Superior temporal gyrus (tissue), 1 donor: Measurements from ENCODE around the gene SEC24D.
A peak's percentile ranks its signal among the peaks of the same experiment; 100 is the strongest.
"Not testable (repeated sequence)": the region's sequence is repeated elsewhere in the genome, so short reads cannot be mapped to it uniquely, and the experiment has no call there.

Experiments
- DNase-seq: peaks from one replicate; pipeline ENCODE4 v3.0.0-alpha.2; 2016; ENCODE audit errors: extremely low spot score

The SEC24D gene

DNA sequence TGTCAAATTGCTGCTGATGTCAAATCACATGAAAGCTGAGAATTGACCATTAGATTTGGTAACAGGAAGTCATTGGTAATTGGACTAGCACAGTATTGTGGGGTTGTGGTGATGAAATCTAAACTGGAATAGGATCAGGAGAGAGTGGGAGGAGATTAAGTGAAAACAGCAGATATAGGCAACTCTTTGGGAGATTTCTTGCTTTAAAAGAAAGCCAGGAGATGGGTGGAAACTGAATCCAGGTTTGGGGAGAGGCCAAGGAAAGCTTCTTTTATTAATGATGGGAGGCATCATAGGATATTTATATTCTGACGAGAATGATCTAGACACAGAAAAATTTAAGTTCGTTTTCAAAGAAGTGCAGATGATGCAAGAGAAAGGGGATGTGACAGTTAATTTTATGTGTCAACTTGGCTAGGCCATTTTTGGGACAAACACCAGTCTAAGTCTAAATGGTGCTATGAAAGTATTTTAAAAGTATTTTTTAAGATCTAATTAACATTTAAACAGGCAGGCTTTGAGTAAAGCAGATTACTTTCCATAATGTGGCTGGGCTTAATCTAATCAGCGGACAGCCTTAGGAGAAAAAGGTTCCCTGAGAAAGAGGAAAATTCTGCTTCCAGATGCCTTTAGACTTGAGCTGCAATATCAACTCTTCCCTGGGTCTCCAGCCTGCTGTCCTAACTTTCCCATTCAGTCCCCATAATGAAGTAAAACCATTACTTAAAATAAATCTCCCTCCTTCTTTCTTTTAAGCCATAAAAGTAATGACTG, 24.7 kb downstream of the SEC24D start:
- DNase-seq: no peak

DNA sequence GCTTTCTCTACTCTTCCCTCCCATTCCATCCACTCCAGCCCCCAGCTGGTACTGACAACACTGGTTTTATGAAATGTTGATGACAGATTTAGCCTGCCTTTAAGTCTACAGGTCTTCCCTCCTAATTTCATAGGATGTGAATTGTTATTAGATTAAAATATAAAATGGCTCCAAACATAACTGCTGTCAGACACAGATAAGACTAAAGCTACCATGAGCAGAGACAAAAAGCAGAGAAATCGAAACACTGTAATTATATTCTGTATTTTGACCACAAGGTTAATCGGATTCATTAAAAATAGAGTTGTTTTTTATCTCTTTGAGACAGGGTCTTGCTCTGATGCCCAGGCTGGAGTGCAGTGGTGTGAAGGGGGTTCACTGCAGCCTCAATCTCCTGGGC, 28.3 kb downstream of the SEC24D start:
- no peak for DNase-seq

DNA sequence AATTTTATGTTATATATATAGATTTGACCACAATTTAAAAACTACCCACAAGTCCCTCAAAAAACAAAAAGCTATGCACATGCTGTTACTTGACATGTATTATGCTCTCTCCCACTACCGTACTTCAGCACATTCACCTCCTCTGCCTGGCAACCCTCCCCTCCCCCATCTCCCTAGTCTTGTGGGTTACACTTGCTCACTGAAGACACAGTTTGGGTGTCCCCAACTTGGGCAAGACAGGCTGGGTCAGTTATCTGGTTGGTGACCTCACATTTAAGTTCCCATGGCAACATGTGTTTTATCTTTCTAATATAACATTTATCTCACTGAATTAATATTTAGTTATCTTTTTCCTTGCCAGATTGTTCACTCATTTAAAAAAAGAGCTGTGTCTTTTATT, 32.7 kb downstream of the SEC24D start:
- DNase-seq: no peak

DNA sequence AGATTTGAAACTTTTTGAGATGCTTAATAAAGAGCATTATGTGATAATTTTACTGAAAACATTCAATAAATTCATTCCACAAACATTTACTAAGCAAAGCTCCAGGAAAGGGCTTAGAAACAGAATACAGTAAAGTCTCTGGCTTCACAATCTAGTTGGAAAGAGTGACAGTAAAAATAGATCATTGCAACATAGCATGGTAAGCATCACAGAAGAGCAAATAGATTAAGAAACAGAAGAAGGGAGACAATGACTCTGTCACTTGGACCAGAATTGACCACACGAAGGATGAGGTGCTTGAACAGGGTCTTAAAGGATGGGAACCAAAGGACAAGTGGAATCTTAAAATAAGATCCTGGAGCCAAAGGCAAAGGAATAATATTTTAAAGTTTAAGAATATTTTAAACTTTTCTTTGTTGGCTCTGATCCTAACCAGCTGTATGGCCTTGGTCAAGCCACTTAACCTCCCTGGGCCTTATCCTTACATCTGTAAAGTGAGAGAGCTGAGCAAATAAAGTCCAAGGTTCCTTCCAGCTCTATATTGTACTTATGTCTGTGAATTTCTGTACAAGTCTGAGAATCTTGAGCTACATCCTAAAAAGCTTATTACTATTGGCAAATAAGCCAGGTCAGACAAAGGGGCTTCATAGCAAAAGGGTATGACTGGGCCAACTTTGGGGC, 33.9 kb downstream of the SEC24D start:
- no peak for DNase-seq

DNA sequence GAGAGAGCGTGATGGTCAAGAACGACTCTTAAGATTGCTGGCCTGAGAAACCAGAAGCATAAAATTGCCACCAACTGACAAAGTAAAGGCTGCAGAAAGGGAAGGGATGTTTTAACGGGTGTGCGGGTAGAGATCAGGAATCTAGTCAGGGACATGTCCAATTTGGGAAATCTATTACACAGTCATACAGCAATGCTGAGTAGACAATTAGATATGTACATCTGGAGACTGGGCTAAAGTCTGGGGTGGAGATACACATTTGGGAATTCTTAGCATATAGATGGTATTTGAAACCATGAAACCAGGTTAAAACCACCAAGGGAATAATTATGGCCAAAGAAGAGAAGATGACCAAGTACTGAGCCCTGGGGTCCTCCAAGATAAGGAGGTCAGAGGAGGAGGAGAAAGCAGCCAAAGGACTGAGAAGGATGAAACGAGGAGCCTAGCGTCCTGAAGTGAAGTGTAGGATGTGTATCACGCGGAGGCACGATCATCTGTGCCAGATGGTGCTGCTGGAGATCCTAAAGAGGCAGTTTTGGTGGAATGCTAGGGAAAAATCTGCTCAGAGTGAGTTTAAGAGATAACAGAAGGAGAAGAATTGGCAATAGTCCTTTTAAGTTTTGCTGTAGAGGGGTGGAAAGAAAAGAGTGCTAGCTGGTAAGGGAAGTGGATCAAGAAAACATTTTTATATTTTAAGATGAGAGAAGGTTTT, 36.5 kb downstream of the SEC24D start:
- peak; percentile 67 for DNase-seq

DNA sequence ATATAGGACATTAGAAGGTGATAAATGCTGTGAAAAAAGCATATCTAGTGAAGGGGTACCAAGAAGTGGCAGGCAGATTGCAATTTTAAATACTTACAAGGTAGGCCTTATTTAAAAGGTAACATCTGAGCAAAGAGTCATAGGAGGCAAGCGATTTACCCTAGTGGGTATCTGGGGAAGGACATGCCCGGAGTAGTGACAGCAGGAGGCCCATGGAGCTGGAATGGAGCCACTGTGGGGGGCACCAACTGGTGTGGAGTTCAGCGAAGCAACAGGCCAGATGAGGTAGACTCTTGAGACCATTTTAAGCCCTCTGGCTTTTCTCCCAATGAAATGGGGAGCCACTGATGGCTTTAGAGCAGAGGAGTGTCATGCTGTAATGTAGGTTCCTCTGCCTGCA, 37.3 kb downstream of the SEC24D start:
- DNase-seq: no peak

DNA sequence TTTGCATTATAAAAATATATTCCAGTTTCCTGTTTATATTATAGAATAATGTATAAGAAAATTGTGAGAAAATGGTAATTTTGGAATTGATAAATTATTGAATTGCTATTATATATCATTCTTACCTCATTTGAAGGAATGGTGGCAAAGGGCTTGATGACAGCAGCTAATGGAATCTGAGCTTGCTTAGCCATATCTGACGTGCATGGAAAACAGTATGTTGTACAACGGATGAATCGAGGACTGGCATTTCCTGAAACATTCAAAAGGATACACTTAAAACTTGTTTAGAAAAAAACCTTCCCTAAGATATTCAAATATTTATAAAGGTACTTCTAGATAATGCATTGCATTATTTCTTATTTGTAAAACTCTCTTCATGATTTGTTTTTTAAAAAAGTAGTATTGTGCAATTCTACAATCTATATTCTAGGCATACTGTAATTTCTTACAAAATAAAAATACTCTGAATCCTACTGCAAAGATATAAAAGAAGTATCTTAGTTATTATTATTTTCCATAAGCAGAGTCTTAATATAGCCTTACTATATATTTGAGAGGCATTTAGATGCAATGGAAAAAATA, 38.3 kb downstream of the SEC24D start:
- no peak for DNase-seq

DNA sequence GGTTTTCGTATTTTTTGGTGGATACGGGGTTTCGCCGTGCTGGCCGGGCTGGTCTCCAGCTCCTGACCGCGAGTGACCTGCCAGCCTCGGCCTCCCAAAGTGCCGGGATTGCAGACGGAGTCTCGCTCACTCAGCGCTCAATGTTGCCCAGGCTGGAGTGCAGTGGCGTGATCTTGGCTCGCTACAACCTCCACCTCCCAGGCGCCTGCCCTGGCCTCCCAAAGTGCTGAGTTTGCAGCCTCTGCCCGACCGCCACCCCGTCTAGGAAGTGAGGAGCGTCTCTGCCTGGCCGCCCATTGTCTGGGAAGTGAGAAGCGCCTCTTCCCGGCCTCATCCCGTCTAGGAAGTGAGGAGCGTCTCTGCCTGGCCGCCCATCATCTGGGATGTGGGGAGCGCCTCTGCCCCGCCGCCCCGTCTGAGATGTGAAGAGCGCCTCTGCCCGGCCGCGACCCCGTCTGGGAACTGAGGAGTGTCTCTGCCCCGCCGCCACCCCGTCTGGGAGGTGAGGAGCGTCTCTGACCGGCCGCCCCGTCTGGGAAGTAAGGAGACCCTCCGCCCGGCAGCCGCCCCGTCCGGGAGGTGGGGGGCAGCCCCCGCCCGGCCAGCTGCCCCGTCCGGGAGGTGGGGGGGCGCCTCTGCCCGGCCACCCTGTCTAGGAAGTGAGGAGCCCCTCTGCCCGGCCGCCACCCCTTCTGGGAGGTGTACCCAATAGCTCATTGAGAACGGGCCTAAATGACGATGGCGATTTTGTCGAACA, 44.1 kb downstream of the SEC24D start:
- not testable (repeated sequence) for DNase-seq

DNA sequence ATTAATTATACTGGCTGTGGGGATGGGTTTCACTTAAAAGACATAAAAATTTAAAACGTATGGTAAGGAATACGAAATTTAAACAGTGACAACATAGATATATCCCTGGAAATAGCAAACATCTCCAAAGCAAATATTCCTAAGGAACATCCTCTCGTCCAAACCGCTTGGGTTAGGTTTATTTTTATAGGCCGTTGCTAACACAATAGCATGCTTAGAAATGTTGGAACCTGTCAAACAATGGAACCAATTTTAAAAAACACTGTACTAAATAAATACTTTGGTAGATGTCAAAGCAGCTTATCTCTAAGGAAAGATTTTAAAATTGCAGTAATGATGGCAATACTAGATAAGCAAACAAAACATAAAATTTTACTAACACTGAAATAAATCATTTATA, 45.4 kb downstream of the SEC24D start:
- DNase-seq: no peak

DNA sequence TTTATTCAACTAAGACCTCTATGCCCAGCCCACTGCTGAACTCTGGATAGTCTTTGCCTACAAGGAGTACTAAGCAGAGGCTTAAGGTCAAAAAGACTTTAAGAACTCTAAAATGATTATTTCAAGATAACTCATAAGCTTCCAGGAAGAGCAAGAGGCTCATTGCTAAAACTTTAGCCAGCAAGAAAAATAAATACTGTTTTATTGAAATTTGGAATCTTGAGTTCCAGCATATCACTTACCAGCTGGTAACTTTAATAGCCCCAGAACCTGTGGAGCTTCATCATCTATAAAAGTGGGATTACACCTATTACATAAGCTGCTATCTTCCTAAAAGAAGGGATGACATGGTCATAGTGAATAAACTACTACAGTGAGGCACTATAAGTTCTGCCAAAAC, 47.0 kb downstream of the SEC24D start:
- no peak for DNase-seq

DNA sequence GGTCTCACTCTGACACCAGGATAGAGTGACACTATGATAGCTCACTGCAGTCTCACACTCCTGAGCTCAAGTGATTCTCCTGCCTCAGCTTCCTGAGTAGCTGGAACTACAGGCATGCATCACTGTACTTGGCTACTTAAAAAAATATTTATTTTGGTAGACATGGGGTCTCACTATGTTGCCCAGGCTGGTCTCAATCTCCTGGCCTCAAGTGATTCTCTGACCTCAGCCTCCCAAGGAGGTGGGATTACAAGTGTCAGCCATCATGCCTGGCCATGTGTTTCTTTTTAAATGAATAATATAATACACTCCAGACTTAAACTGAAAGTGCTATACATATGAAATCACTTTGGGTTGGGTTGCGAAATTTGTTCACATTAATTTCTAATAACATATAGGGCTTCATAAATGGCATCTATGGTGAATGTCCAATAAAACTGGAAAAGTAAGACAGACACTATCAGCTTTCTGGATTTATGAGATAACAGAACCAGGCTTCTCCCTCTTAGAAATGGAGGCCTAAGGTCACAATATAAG, 48.0 kb downstream of the SEC24D start:
- DNase-seq: no peak

DNA sequence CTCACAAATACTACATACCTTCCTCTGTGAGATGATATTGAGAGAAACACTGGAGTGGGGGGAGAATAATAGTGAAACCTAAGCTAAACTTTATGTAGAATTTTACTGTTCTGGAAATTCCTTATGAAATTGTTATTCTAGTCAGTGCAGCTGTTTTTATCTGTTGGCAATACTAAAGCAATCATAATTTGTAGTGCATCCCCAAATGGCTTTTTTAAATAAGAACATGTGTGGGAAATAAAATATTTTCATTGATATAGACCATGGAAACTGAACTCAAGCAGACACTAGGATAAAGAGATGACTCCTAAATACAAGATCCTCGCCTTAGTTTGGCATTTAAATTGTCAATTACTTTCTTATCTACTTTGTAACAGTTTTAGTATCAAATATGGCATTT, 51.1 kb downstream of the SEC24D start:
- DNase-seq: no peak

DNA sequence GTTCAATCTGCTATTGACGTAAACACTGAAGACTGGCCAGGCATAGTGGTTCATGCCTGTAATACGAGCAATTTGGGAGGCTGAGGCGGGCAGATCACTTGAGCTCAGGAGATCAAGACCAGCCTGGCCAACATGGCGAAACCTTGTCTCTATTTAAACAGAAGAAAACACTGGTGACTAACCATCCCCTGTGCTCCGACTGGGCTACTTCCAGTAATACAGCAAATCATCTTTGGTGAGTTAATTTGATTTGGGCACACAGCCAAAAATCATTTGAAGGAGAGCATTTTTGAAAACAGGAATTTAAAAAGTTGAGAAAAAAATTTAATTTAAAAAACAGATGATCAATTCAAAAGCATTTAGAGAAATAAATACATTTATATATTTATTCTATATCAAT, 52.0 kb downstream of the SEC24D start:
- DNase-seq: no peak

DNA sequence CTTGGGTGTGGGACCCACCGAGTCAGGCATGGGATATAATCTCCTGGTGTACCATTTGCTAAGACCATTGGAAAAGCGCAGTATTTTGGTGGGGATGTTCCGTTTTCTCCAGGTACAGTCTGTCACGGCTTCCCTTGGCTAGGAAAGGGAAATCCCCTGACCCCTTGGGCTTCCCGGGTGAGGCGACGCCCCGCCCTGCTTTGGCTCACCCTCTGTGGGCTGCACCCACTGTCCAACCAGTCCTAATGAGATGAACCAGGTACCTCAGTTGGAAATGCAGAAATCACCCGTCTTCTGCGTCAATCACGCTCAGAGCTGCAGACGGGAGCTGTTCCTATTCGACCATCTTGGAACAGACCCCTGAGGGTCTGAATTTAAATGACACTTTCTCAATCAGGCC, 53.0 kb downstream of the SEC24D start:
- not testable (repeated sequence) for DNase-seq

DNA sequence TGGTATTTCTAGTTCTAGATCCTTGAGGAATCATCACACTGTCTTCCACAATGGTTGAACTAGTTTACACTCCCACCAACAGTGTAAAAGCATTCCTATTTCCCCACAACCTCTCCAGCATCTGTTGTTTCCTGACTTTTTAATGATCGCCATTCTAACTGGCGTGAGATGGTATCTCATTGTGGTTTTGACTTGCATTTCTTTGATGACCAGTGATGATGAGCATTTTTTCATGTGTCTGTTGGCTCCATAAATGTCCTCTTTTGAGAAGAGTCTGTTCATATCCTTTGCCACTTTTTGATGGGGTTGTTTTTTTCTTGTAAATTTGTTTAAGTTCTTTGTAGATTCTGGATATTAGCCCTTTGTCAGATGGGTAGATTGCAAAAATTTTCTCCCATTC, 58.3 kb downstream of the SEC24D start:
- not testable (repeated sequence) for DNase-seq

DNA sequence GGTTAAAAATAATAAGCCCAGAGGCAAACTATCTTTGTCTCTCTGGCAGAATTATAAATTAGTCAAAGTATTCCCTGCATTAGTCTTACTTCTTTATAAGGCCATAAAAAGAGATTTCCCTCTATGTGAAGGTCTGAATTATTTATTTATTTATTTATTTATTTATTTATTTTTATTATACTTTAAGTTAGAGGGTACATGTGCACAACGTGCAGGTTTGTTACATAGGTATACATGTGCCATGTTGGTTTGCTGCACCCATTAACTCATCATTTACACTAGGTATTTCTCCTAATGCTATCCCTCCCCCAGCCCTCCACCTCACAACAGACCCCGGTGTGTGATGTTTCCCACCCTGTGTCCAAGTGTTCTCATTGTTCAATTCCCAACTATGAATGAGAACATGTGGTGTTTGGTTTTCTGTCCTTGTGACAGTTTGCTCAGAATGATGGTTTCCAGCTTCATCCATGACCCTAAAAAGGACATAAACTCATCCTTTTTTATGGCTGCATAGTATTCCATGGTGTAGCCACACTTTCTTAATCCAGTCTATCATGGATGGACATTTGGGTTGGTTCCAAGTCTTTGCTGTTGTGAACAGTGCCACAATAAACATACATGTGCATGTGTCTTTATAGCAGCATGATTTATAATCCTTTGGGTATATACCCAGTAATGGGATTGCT, 58.8 kb downstream of the SEC24D start:
- not testable (repeated sequence) for DNase-seq

DNA sequence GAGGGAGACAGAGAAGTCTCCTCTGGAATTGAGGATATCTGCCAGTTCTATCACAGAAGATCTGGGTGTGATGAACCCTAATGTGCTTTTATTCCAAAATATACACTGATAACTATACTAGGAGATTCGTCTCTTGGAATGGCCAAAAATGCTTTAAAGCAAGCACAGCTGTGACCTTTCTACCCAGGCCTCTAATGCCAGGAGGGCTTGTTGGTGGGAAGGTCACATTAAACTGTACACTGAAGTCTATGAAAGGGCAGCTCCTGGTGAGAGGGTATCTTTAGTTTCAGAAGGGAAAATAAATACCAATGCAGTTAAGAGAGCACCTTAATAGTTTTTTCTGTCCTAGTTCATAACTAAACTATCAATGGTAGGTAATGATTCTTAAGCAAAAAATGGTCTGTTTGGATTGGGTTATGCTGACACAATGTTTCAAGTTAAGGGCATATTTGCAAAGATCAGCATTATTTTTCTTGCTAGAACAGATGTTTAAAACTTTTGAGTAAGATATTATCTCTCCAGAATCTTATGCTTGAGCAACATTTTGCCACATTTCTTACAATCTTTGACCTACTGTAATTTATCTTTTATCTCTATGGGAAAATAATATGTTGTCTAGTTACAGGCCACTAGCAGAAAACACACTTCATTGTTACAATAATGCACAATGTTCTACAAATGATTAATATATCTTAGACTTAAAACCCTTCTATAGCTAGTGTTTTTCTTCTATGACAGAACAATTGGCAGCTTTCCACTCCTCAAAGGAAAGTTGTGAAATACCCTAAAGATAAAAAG, 59.6 kb downstream of the SEC24D start:
- no peak for DNase-seq

DNA sequence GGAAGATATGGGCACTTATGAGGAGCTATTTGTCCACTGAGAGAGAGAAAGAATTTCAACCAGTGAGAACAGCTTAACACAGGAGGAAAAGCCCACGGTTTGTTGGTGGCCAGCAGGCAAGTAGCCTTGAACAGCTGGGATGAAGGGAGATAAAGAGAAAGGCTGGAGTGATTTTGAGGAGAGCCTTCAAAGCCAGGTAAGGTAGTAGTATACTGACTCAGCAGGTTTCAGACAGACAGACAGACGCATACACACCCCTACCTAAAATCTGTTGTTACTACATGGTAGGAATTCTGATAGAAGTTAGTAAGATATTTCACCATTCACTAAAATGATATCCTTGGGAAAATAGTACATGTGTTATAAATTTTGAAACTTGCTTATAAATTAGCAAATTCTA, 60.5 kb downstream of the SEC24D start:
- no peak for DNase-seq

DNA sequence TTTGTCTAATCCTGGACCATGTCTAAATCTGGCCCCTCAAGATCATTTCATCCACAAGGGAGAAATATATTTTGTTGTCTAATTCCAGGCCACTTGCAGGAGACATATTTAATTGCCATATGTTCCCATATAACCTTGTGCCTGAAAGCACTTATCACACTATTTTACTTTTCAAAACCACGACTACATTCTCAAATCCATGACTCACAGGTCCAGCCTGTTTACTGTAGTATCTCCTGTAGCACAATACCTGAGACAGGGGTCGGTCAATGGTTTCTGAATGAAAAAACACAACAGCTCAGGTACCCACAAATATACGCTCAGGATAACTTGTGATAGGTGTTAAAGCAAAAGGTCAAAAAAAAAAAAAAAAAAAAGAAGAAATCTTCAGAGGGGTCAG, 60.9 kb downstream of the SEC24D start:
- DNase-seq: no peak

DNA sequence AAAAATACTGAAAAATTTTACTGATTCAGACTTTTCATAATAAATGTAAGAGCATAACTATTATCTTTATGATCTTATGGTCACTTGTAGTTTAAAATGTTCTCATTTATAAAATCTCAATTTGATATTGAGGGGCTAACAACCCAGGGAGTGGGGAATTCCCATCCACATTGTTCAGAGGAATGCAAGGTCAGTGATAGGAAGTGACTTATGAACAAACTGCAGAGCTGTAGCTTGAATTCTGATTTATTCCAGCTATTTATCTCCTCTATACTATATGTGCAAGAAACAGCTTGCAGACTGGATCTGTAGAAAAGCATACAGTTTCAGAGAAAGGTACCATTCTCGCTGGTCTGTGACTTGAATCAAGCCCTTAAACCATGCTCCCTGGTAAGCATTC, 61.6 kb downstream of the SEC24D start:
- no peak for DNase-seq
